SU-DHL-6 (cell line): ENCODE measurements around the gene SORL1.

Source experiments
- CTCF ChIP-seq: fragments of 200-600 bp; sonication (generic); IDR thresholded peaks from one replicate; pipeline ENCODE4 v1.5.1; 2017; ENCODE audit warnings: antibody characterized with exemption, mild to moderate bottlenecking, low read length, moderate library complexity; ENCODE audit not compliant: insufficient read depth, poor library complexity, severe bottlenecking
- EZH2phosphoT487 ChIP-seq: fragments of 200-600 bp; sonication (generic), shearing (Covaris generic); conservative IDR thresholded peaks from 2 replicates; pipeline ENCODE4 v1.6.1; 2018; ENCODE audit warnings: mild to moderate bottlenecking, antibody characterized with exemption, low read length, moderate library complexity, mixed read lengths

- TF ChIP-seq CTCF (no peak), EZH2phosphoT487 (no peak)
Observed at GRCh38 chr11:121563003-121563402, 110.9 kb downstream of the SORL1 start.
